Fibroblast of lung (primary cell): ENCODE results near the gene CNTN4. TPM values are rescaled to one million over a fixed set of nuclear protein-coding genes. Genes with fewer than 3 reads are reported as not detected.

ENCODE experiments used
- DNase-seq, 2 donors: peaks; one replicate each; pipeline versions ENCODE4 v3.0.0 to v3.0.0-alpha.2; 2010; ENCODE audit warnings: low read depth in 2 of 2
- H2AFZ ChIP-seq: 2 replicates; pipeline ENCODE4 v1.5.1; 2012; ENCODE audit warnings: low read length, control low read depth, inconsistent platforms
- H3K27ac ChIP-seq: 2 replicates; pipeline ENCODE4 v1.5.1; 2011; ENCODE audit warnings: low read length, control low read depth; ENCODE audit not compliant: insufficient read depth
- H3K27me3 ChIP-seq: 2 replicates; pipeline ENCODE4 v1.5.1; 2011; ENCODE audit warnings: mild to moderate bottlenecking, low read length; ENCODE audit not compliant: control insufficient read depth, insufficient read depth
- H3K36me3 ChIP-seq: 2 replicates; pipeline ENCODE4 v1.5.1; 2011; ENCODE audit warnings: low read length; ENCODE audit not compliant: control insufficient read depth, insufficient read depth
- H3K4me1 ChIP-seq: 2 replicates; pipeline ENCODE4 v1.5.1; 2011; ENCODE audit warnings: low read length; ENCODE audit not compliant: control insufficient read depth, insufficient read depth; ENCODE audit errors: extremely low read depth
- H3K4me2 ChIP-seq: 2 replicates; pipeline ENCODE4 v1.5.1; 2011; ENCODE audit warnings: low read length, control low read depth; ENCODE audit not compliant: insufficient read depth; ENCODE audit errors: extremely low read depth
- H3K4me3 ChIP-seq, 4 experiments: fragments of 200-600 bp in 1 of 4; sonication (generic) in 1 of 4; replicated peaks in 1 of 4; 2 replicates each; pipeline ENCODE4 v1.5.1; 2011 to 2016; ENCODE audit warnings: low read length in 4 of 4, low read depth in 3 of 4, mild to moderate bottlenecking in 3 of 4, control low read depth in 2 of 4, inconsistent platforms in 1 of 4, mixed read lengths in 1 of 4; ENCODE audit not compliant: insufficient read depth in 1 of 4; ENCODE audit errors: control extremely low read depth in 1 of 4
- H3K79me2 ChIP-seq: 2 replicates; pipeline ENCODE4 v1.5.1; 2012; ENCODE audit warnings: mild to moderate bottlenecking, low read length, inconsistent platforms; ENCODE audit not compliant: control insufficient read depth, insufficient read depth
- H3K9ac ChIP-seq: 2 replicates; pipeline ENCODE4 v1.5.1; 2011; ENCODE audit warnings: mild to moderate bottlenecking, low read length, control low read depth; ENCODE audit not compliant: insufficient read depth
- H3K9me3 ChIP-seq: 2 replicates; pipeline ENCODE4 v1.5.1; 2012; ENCODE audit warnings: low read depth, low read length; ENCODE audit not compliant: control insufficient read depth, insufficient read depth
- H4K20me1 ChIP-seq: 2 replicates; pipeline ENCODE4 v1.5.1; 2011; ENCODE audit warnings: low read length; ENCODE audit not compliant: control insufficient read depth, insufficient read depth; ENCODE audit errors: extremely low read depth
- CTCF ChIP-seq, 2 donors: IDR thresholded peaks in 1 of 2; conservative IDR thresholded peaks in 1 of 2; 1 replicate in 1 of 2; 2 replicates in 1 of 2; pipeline ENCODE4 v1.5.1; 2011 to 2012; ENCODE audit warnings: low read length in 2 of 2, control low read depth in 1 of 2, inconsistent platforms in 1 of 2, low read depth in 1 of 2, mild to moderate bottlenecking in 1 of 2
- EZH2 ChIP-seq: IDR thresholded peaks from 2 replicates; pipeline ENCODE4 v1.5.1; 2012; ENCODE audit warnings: low read length, control low read depth, mild to moderate bottlenecking; ENCODE audit errors: missing control alignments
- polyA plus RNA-seq, 2 donors: library from polyadenylated mRNA; depleted of rRNA in 1 of 2; stranded (reverse) in 1 of 2; unstranded in 1 of 2; fragments of >200 nt; gene quantifications; 2 replicates each; pipeline ENCODE4 v1.2.1, GENCODE V29; 2011 to 2012; ENCODE audit warnings: missing spikeins in 1 of 2
- total RNA-seq: library from RNA; depleted of rRNA; stranded (reverse); fragments of >200 nt; gene quantifications from 2 replicates; pipeline ENCODE4 v1.2.1, GENCODE V29; 2014

The CNTN4 gene
- total and polyA plus RNA-seq, 2 donors (not counting 1 experiment from before 2014, with no cell fraction given) = 0.17 to 0.69 TPM

GRCh38 chr3:2879587-2879986 is 780.9 kb downstream of the CNTN4 start:
- TF ChIP-seq CTCF (conservative IDR thresholded peaks at IDR 0.05 in 1 of 2, IDR thresholded peaks at IDR 0.05 in 1 of 2; ENCODE audit: low read depth in 1 of 2, low read length in 2 of 2) (no peak), EZH2 (no peak)
- no peak overlapping the region for H2AFZ ChIP-seq
- no peaks in the 10 kb centered on the region for H3K4me1 ChIP-seq

GRCh38 chr3:2880218-2880756 is 781.6 kb downstream of the CNTN4 start:
- Histone ChIP-seq H4K20me1 (no peaks in the 10 kb centered on the region), H2AFZ (no peak overlapping the region), H3K4me2 (no peak overlapping the region), H3K4me1 (no peaks in the 10 kb centered on the region), H3K9me3 (no peaks in the 10 kb centered on the region), H3K27ac (no peak overlapping the region), H3K4me3 (no peak overlapping the region), H3K36me3 (no peaks in the 10 kb centered on the region), H3K9ac (no peak overlapping the region), H3K79me2 (no peaks in the 10 kb centered on the region), H3K27me3 (no peaks in the 10 kb centered on the region)
- DNase-seq = no peak
- TF ChIP-seq EZH2 = no peak
- TF ChIP-seq CTCF (conservative IDR thresholded peaks at IDR 0.05 in 1 of 2, IDR thresholded peaks at IDR 0.05 in 1 of 2; ENCODE audit: low read depth in 1 of 2, low read length in 2 of 2) = no peak

More at GRCh38 chr3:2879587-2879986, 780.9 kb downstream of the CNTN4 start:
- Histone ChIP-seq H3K27me3 (no peaks in the 10 kb centered on the region), H4K20me1 (no peaks in the 10 kb centered on the region), H3K36me3 (no peaks in the 10 kb centered on the region), H3K27ac (no peak overlapping the region), H3K9ac (no peak overlapping the region), H3K4me2 (no peak overlapping the region), H3K9me3 (no peaks in the 10 kb centered on the region), H3K79me2 (no peaks in the 10 kb centered on the region), H3K4me3 (no peak overlapping the region)
- no peak for DNase-seq

- Histone ChIP-seq H2AFZ (no peak overlapping the region), H4K20me1 (no peaks in the 10 kb centered on the region), H3K36me3 (no peaks in the 10 kb centered on the region), H3K79me2 (no peaks in the 10 kb centered on the region), H3K4me2 (no peak overlapping the region), H3K27ac (no peak overlapping the region), H3K27me3 (no peaks in the 10 kb centered on the region), H3K9me3 (no peaks in the 10 kb centered on the region), H3K4me1 (no peaks in the 10 kb centered on the region), H3K9ac (no peak overlapping the region), H3K4me3 (no peak overlapping the region)
- DNase-seq = no peak
- TF ChIP-seq CTCF (conservative IDR thresholded peaks at IDR 0.05 in 1 of 2, IDR thresholded peaks at IDR 0.05 in 1 of 2; ENCODE audit: low read depth in 1 of 2, low read length in 2 of 2) (no peak), EZH2 (no peak)
Observed at GRCh38 chr3:2883283-2883682, 784.6 kb downstream of the CNTN4 start.
